ENCODE data around the gene ATG13.

ATG13 gene

GRCh38 chr11:46724088-46724487, 106.7 kb downstream of the ATG13 start:
- no peak for TF ChIP-seq CTCF (IDR thresholded peaks at IDR 0.05; ENCODE audit: low read depth, low read length)
- H3K4me3 ChIP-seq (ENCODE audit: low read depth, low read length), result no peak overlapping the region

Measured in WI38 (cell line).